Smooth muscle cell (in vitro differentiated cells): ENCODE data around the gene DYDC2. TPM values are rescaled to one million over a fixed set of nuclear protein-coding genes. Genes with fewer than 3 reads are reported as not detected.

Source experiments
- DNase-seq: peaks from one replicate; lab custom pipeline; 2025; ENCODE audit not compliant: unreplicated experiment; lab: John Stamatoyannopoulos, UW
- H2AFZ ChIP-seq: fragments of 200-600 bp; sonication (generic); 2 replicates; pipeline ENCODE4 v1.6.0; 2016; ENCODE audit warnings: antibody characterized with exemption, low read depth, mild to moderate bottlenecking
- H3F3A ChIP-seq: fragments of 200-600 bp; sonication (generic); 2 replicates; pipeline ENCODE4 v1.6.0; 2017; ENCODE audit warnings: antibody characterized with exemption, low read depth
- H3K27ac ChIP-seq: fragments of 200-600 bp; sonication (generic); 2 replicates; pipeline ENCODE4 v1.5.1; 2016; ENCODE audit warnings: low read depth, mild to moderate bottlenecking
- H3K27me3 ChIP-seq: fragments of 200-600 bp; sonication (generic); 2 replicates; pipeline ENCODE4 v1.6.1; 2016; ENCODE audit warnings: low read depth, mild to moderate bottlenecking
- H3K36me3 ChIP-seq: fragments of 200-600 bp; sonication (generic); 2 replicates; pipeline ENCODE4 v1.5.1; 2016; ENCODE audit warnings: low read depth
- H3K4me1 ChIP-seq: fragments of 200-600 bp; sonication (generic); 2 replicates; pipeline ENCODE4 v1.5.1; 2016; ENCODE audit warnings: low read depth
- H3K4me2 ChIP-seq: fragments of 200-600 bp; sonication (generic); 2 replicates; pipeline ENCODE4 v1.6.0; 2016; ENCODE audit warnings: mild to moderate bottlenecking
- H3K4me3 ChIP-seq: fragments of 200-600 bp; sonication (generic); 2 replicates; pipeline ENCODE4 v1.5.1; 2016; ENCODE audit warnings: mild to moderate bottlenecking
- H3K79me2 ChIP-seq: fragments of 200-600 bp; sonication (generic); 2 replicates; pipeline ENCODE4 v1.6.0; 2016; ENCODE audit warnings: low read depth, mild to moderate bottlenecking
- H3K9ac ChIP-seq: fragments of 200-600 bp; sonication (generic); 2 replicates; pipeline ENCODE4 v1.6.0; 2016; ENCODE audit warnings: low read depth
- H3K9me3 ChIP-seq: fragments of 200-600 bp; sonication (generic); replicated peaks from 2 replicates; pipeline ENCODE4 v1.5.1; 2016; ENCODE audit warnings: low read depth
- H4K20me1 ChIP-seq: fragments of 200-600 bp; sonication (generic); 2 replicates; pipeline ENCODE4 v1.6.0; 2016; ENCODE audit warnings: low read depth
- WGBS: methylation state at CpG from one replicate; pipeline ENCODE4 v1.1.7; 2016; ENCODE audit warnings: low lambda C conversion rate; 5-methylcytosine and 5-hydroxymethylcytosine counted together
- polyA plus RNA-seq: library from polyadenylated mRNA; unstranded; fragments of >200 nt; fragmentation: Nextera tagmentation; extraction: Ambion mirVana; gene quantifications from 2 replicates; pipeline ENCODE4 v1.2.1, GENCODE V29; 2016
- total RNA-seq: library from RNA; depleted of rRNA; stranded (reverse); fragments of >200 nt; gene quantifications from 2 replicates; pipeline ENCODE4 v1.2.3, GENCODE V29; 2014
- TF ChIP-seq, protein P1 (sequence below): fragments of 200-600 bp; sonication (generic); IDR thresholded peaks from 2 replicates; pipeline ENCODE4 v1.5.1; 2017; ENCODE audit warnings: borderline replicate concordance, mild to moderate bottlenecking, antibody characterized with exemption; ENCODE audit not compliant: insufficient read depth, poor library complexity, severe bottlenecking

The DYDC2 gene
- total and polyA plus RNA-seq, 2 experiments from 2014 or later: not detected

DNA sequence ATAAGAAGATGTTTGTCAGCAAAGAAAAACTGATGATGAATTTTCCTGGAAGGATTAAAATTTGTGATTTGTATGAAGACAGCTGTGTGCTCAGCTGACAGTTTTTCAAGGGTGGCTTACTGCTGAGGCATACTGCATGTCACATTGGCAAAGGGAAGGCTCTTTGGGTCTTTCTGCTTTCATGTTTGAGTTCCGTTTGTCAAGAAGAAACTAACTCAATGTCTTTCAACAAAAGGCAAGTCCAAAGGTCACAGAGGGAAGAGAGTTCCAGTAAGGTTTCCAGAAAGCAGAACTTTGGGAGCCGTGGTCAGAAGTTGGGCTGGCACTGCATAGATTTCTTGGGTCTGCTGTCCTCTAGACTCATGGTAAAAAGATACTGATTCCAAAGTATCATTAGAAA, 16.9 kb downstream of the DYDC2 start:
- Histone ChIP-seq H4K20me1 (no peaks in the 10 kb centered on the region), H3K27me3 (no peaks in the 10 kb centered on the region), H3K79me2 (no peaks in the 10 kb centered on the region), H3K27ac (no peak overlapping the region), H3K9ac (no peak overlapping the region), H3K4me1 (no peaks in the 10 kb centered on the region), H3F3A (no peaks in the 10 kb centered on the region), H3K4me2 (no peak overlapping the region), H3K9me3 (no peaks in the 10 kb centered on the region), H3K36me3 (no peaks in the 10 kb centered on the region), H3K4me3 (no peak overlapping the region), H2AFZ (no peak overlapping the region)
- TF ChIP-seq, protein P1, sequence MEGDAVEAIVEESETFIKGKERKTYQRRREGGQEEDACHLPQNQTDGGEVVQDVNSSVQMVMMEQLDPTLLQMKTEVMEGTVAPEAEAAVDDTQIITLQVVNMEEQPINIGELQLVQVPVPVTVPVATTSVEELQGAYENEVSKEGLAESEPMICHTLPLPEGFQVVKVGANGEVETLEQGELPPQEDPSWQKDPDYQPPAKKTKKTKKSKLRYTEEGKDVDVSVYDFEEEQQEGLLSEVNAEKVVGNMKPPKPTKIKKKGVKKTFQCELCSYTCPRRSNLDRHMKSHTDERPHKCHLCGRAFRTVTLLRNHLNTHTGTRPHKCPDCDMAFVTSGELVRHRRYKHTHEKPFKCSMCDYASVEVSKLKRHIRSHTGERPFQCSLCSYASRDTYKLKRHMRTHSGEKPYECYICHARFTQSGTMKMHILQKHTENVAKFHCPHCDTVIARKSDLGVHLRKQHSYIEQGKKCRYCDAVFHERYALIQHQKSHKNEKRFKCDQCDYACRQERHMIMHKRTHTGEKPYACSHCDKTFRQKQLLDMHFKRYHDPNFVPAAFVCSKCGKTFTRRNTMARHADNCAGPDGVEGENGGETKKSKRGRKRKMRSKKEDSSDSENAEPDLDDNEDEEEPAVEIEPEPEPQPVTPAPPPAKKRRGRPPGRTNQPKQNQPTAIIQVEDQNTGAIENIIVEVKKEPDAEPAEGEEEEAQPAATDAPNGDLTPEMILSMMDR: no peak
- DNase-seq: no peak
- WGBS: 85% methylated on average over 2 of the region's 2 CpGs

GRCh38 chr10:80379701-80380100, 23.1 kb downstream of the DYDC2 start:
- no peaks in the 10 kb centered on the region for H4K20me1 ChIP-seq
- H3K36me3 ChIP-seq: no peaks in the 10 kb centered on the region
- no peaks in the 10 kb centered on the region for H3F3A ChIP-seq
- no peak overlapping the region for H2AFZ ChIP-seq
- H3K9me3 ChIP-seq: no peaks in the 10 kb centered on the region
- no peak overlapping the region for H3K4me2 ChIP-seq
- WGBS: 49% methylated on average over 3 of the region's 3 CpGs
- H3K79me2 ChIP-seq: no peaks in the 10 kb centered on the region
- H3K9ac ChIP-seq: no peak overlapping the region
- H3K4me1 ChIP-seq: no peaks in the 10 kb centered on the region
- H3K27ac ChIP-seq: no peak overlapping the region
- TF ChIP-seq, protein P1: no peak
- no peak for DNase-seq
- no peaks in the 10 kb centered on the region for H3K27me3 ChIP-seq
- no peak overlapping the region for H3K4me3 ChIP-seq

DNA sequence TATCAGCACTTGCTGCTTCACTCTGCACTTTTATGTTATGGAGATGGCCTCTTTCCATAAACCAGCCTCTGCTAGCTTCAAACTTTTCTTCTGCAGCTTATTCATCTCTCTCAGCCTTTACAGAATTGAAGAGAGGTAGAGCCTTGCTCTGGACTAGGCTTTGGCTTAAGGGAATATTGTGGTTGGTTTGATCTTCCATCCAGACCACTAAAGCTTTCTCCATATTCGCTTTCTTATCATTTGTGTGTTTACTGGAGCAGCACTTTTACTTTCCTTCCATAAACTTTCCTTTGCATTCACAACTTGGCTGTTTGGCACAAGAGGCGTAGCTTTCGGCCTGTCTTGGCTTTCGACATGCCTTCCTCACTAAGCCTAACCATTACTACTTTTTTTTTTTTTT, 23.6 kb downstream of the DYDC2 start:
- Histone ChIP-seq H3K36me3 (no peaks in the 10 kb centered on the region), H4K20me1 (no peaks in the 10 kb centered on the region), H3K27ac (no peak overlapping the region), H3K4me1 (no peaks in the 10 kb centered on the region), H3K4me3 (no peak overlapping the region), H2AFZ (no peak overlapping the region), H3F3A (no peaks in the 10 kb centered on the region), H3K9ac (no peak overlapping the region), H3K27me3 (no peaks in the 10 kb centered on the region), H3K79me2 (no peaks in the 10 kb centered on the region), H3K4me2 (no peak overlapping the region), H3K9me3 (no peaks in the 10 kb centered on the region)
- 53% methylated on average over 4 of the region's 4 CpGs for WGBS
- no peak for DNase-seq
- TF ChIP-seq, protein P1: no peak

DNA sequence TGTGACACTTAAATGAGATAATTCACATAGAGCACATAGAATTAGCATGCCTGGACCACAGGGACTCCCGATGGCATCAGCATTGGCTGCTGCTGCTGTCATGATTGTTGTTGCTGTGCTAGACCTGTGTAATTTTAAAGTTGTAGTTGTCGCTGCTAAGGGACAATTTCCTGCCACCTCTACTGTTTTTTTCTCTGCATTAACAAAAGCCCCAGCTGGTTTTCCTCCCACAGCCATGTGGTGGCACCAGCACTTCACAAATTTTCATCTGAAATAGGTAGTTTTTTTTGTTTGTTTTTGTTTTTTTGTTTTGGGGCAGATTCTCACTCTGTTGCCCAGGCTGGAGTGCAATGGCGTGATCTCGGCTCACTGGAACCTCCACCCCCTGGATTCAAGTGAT, 26.4 kb downstream of the DYDC2 start:
- no peaks in the 10 kb centered on the region for H3K9me3 ChIP-seq
- H4K20me1 ChIP-seq: no peaks in the 10 kb centered on the region
- H3K9ac ChIP-seq: no peak overlapping the region
- H3K4me2 ChIP-seq: no peak overlapping the region
- DNase-seq: no peak
- H3K27me3 ChIP-seq: no peaks in the 10 kb centered on the region
- H3K4me3 ChIP-seq: no peak overlapping the region
- H2AFZ ChIP-seq: no peak overlapping the region
- H3K4me1 ChIP-seq: no peaks in the 10 kb centered on the region
- 24% methylated on average over 4 of the region's 4 CpGs for WGBS
- no peaks in the 10 kb centered on the region for H3F3A ChIP-seq
- TF ChIP-seq, protein P1: peak; percentile 67
- H3K36me3 ChIP-seq: no peaks in the 10 kb centered on the region
- no peak overlapping the region for H3K27ac ChIP-seq
- H3K79me2 ChIP-seq: no peaks in the 10 kb centered on the region
